ENCODE measurements around the gene ADISSP.

- TF ChIP-seq POLR2A (IDR thresholded peaks at IDR 0.05) (no peak), CTCF (IDR thresholded peaks at IDR 0.05 in 4 of 5, conservative IDR thresholded peaks at IDR 0.05 in 1 of 5) (no peak)
Observed at GRCh38 chr20:3765171-3765882, 2.2 kb downstream of the ADISSP start.
